H54 (cell line): Measurements from ENCODE around the gene ZNF41.
"Not testable (repeated sequence)": the region's sequence is repeated elsewhere in the genome, so short reads cannot be mapped to it uniquely, and the experiment has no call there.

ENCODE experiments used
- DNase-seq: peaks from one replicate; pipeline ENCODE4 v3.0.0; 2011; ENCODE audit warnings: low spot score, mixed read lengths; ENCODE audit not compliant: insufficient read length
- FAIRE-seq: peaks from 3 replicates; lab custom pipeline; 2011; peaks lifted over from hg19 to GRCh38; lab: Jason Lieb, UNC
- POLR2A ChIP-seq: IDR thresholded peaks from 2 replicates; pipeline ENCODE4 v1.6.1; 2011; ENCODE audit warnings: low read depth, mild to moderate bottlenecking, low read length

ZNF41 gene

GRCh38 chrX:47502316-47503125 lies 19.5 kb upstream of the ZNF41 start:
- no peak for TF ChIP-seq POLR2A
- DNase-seq (no peak), FAIRE-seq (no peak)

GRCh38 chrX:47501226-47502074 lies 18.4 kb upstream of the ZNF41 start:
- DNase-seq (no peak), FAIRE-seq (no peak)
- TF ChIP-seq POLR2A, result no peak

GRCh38 chrX:47500554-47500953 lies 17.5 kb upstream of the ZNF41 start:
- DNase-seq (no peak), FAIRE-seq (no peak)
- no peak for TF ChIP-seq POLR2A

- FAIRE-seq, result no peak
- DNase-seq, result no peak
- TF ChIP-seq POLR2A, result no peak
Observed at GRCh38 chrX:47499293-47499692, 16.3 kb upstream of the ZNF41 start.

GRCh38 chrX:47498411-47498810 lies 15.4 kb upstream of the ZNF41 start:
- TF ChIP-seq POLR2A, result no peak
- FAIRE-seq (no peak), DNase-seq (no peak)

GRCh38 chrX:47497271-47497888 lies 14.4 kb upstream of the ZNF41 start:
- DNase-seq (no peak), FAIRE-seq (no peak)
- TF ChIP-seq POLR2A, result no peak

- not testable (repeated sequence) for FAIRE-seq
Observed at GRCh38 chrX:47492133-47492532, 9.1 kb upstream of the ZNF41 start.

GRCh38 chrX:47489507-47490275 lies 6.7 kb upstream of the ZNF41 start:
- DNase-seq (no peak), FAIRE-seq (no peak)
- no peak for TF ChIP-seq POLR2A

More at GRCh38 chrX:47492133-47492532, 9.1 kb upstream of the ZNF41 start:
- DNase-seq, result not testable (repeated sequence)

- DNase-seq (no peak), FAIRE-seq (no peak)
- no peak for TF ChIP-seq POLR2A
Observed at GRCh38 chrX:47484885-47485284, 1.9 kb upstream of the ZNF41 start.

GRCh38 chrX:47483306-47484268 lies 565 bp upstream of the ZNF41 start:
- DNase-seq (no peak), FAIRE-seq (no peak)
- no peak for TF ChIP-seq POLR2A

GRCh38 chrX:47482065-47482511 lies 934 bp downstream of the ZNF41 start:
- FAIRE-seq, result no peak
- no peak for DNase-seq
- no peak for TF ChIP-seq POLR2A

- no peak for FAIRE-seq
- DNase-seq, result no peak
- TF ChIP-seq POLR2A, result no peak
Observed at GRCh38 chrX:47481160-47481559, 1.9 kb downstream of the ZNF41 start.

- DNase-seq (no peak), FAIRE-seq (no peak)
- no peak for TF ChIP-seq POLR2A
Observed at GRCh38 chrX:47480576-47480975, 2.4 kb downstream of the ZNF41 start.
